ENCODE measurements around the gene GPRIN2. TPM values are rescaled to one million over a fixed set of nuclear protein-coding genes. Genes with fewer than 3 reads are reported as not detected.

The GPRIN2 gene
- polyA plus RNA-seq, 1 donor, result 10.3 TPM

GRCh38 chr10:46525177-46525823, 31.2 kb downstream of the GPRIN2 start:
- H3K27me3 ChIP-seq (ENCODE audit: control insufficient read depth, insufficient read depth, low read length), result no peaks in the 10 kb centered on the region
- no peak overlapping the region for H3K4me3 ChIP-seq (ENCODE audit: low read length)
- peaks cover 5% of the 10 kb centered on the region for H3K4me1 ChIP-seq (ENCODE audit: control insufficient read depth, insufficient read depth, low read length)
- no peaks in the 10 kb centered on the region for H3K36me3 ChIP-seq (ENCODE audit: control insufficient read depth, insufficient read depth, low read length)
- no peak for DNase-seq
- peaks cover 9% of the 10 kb centered on the region for H3K9me3 ChIP-seq (ENCODE audit: control insufficient read depth, low read depth, low read length)
- no peak overlapping the region for H3K27ac ChIP-seq (ENCODE audit: low read length)
- 94% methylated on average over 3 of the region's 5 CpGs for WGBS (ENCODE audit: insufficient coverage, low lambda C conversion rate)

GRCh38 chr10:46524472-46525176, 31.8 kb downstream of the GPRIN2 start:
- Histone ChIP-seq H3K27ac (ENCODE audit: low read length) (no peak overlapping the region), H3K4me1 (ENCODE audit: control insufficient read depth, insufficient read depth, low read length) (peaks cover 5% of the 10 kb centered on the region), H3K4me3 (ENCODE audit: low read length) (no peak overlapping the region), H3K36me3 (ENCODE audit: control insufficient read depth, insufficient read depth, low read length) (no peaks in the 10 kb centered on the region), H3K9me3 (ENCODE audit: control insufficient read depth, low read depth, low read length) (peaks cover 9% of the 10 kb centered on the region), H3K27me3 (ENCODE audit: control insufficient read depth, insufficient read depth, low read length) (no peaks in the 10 kb centered on the region)
- no peak for DNase-seq
- WGBS (ENCODE audit: insufficient coverage, low lambda C conversion rate), result 93% methylated on average over 3 of the region's 14 CpGs

GRCh38 chr10:46523962-46524471, 32.4 kb downstream of the GPRIN2 start:
- DNase-seq, result no peak
- no peaks in the 10 kb centered on the region for H3K36me3 ChIP-seq (ENCODE audit: control insufficient read depth, insufficient read depth, low read length)
- no peak overlapping the region for H3K27ac ChIP-seq (ENCODE audit: low read length)
- 81% methylated on average over 3 of the region's 8 CpGs for WGBS (ENCODE audit: insufficient coverage, low lambda C conversion rate)
- no peaks in the 10 kb centered on the region for H3K27me3 ChIP-seq (ENCODE audit: control insufficient read depth, insufficient read depth, low read length)
- no peak overlapping the region for H3K4me3 ChIP-seq (ENCODE audit: low read length)
- peaks cover 5% of the 10 kb centered on the region for H3K4me1 ChIP-seq (ENCODE audit: control insufficient read depth, insufficient read depth, low read length)
- H3K9me3 ChIP-seq (ENCODE audit: control insufficient read depth, low read depth, low read length), result peaks cover 9% of the 10 kb centered on the region

- WGBS (ENCODE audit: insufficient coverage, low lambda C conversion rate), result 82% methylated on average over 4 of the region's 12 CpGs
Observed at GRCh38 chr10:46523119-46523961, 33.1 kb downstream of the GPRIN2 start.

GRCh38 chr10:46522295-46523118, 34.0 kb downstream of the GPRIN2 start:
- WGBS (ENCODE audit: insufficient coverage, low lambda C conversion rate), result 89% methylated on average over 3 of the region's 10 CpGs
- peaks cover 9% of the 10 kb centered on the region for H3K9me3 ChIP-seq (ENCODE audit: control insufficient read depth, low read depth, low read length)
- no peaks in the 10 kb centered on the region for H3K27me3 ChIP-seq (ENCODE audit: control insufficient read depth, insufficient read depth, low read length)
- no peaks in the 10 kb centered on the region for H3K36me3 ChIP-seq (ENCODE audit: control insufficient read depth, insufficient read depth, low read length)
- peaks cover 5% of the 10 kb centered on the region for H3K4me1 ChIP-seq (ENCODE audit: control insufficient read depth, insufficient read depth, low read length)
- no peak for DNase-seq
- H3K4me3 ChIP-seq (ENCODE audit: low read length), result no peak overlapping the region
- H3K27ac ChIP-seq (ENCODE audit: low read length), result no peak overlapping the region

More at GRCh38 chr10:46523119-46523961, 33.1 kb downstream of the GPRIN2 start:
- DNase-seq, result no peak
- Histone ChIP-seq H3K4me3 (ENCODE audit: low read length) (no peak overlapping the region), H3K36me3 (ENCODE audit: control insufficient read depth, insufficient read depth, low read length) (no peaks in the 10 kb centered on the region), H3K9me3 (ENCODE audit: control insufficient read depth, low read depth, low read length) (peaks cover 9% of the 10 kb centered on the region), H3K27ac (ENCODE audit: low read length) (no peak overlapping the region), H3K27me3 (ENCODE audit: control insufficient read depth, insufficient read depth, low read length) (no peaks in the 10 kb centered on the region), H3K4me1 (ENCODE audit: control insufficient read depth, insufficient read depth, low read length) (peaks cover 5% of the 10 kb centered on the region)

- H3K9me3 ChIP-seq (ENCODE audit: control insufficient read depth, low read depth, low read length), result peaks cover 7% of the 10 kb centered on the region
- H3K36me3 ChIP-seq (ENCODE audit: control insufficient read depth, insufficient read depth, low read length), result no peaks in the 10 kb centered on the region
- H3K27me3 ChIP-seq (ENCODE audit: control insufficient read depth, insufficient read depth, low read length), result no peaks in the 10 kb centered on the region
- H3K27ac ChIP-seq (ENCODE audit: low read length), result no peak overlapping the region
- peaks cover 5% of the 10 kb centered on the region for H3K4me1 ChIP-seq (ENCODE audit: control insufficient read depth, insufficient read depth, low read length)
- WGBS (ENCODE audit: insufficient coverage, low lambda C conversion rate), result 89% methylated on average over 1 of the region's 5 CpGs
- DNase-seq, result no peak
- no peak overlapping the region for H3K4me3 ChIP-seq (ENCODE audit: low read length)
Observed at GRCh38 chr10:46520941-46521340, 35.5 kb downstream of the GPRIN2 start.

- WGBS (ENCODE audit: insufficient coverage, low lambda C conversion rate), result 60% methylated on average over 1 of the region's 5 CpGs
- Histone ChIP-seq H3K9me3 (ENCODE audit: control insufficient read depth, low read depth, low read length) (peaks cover 1% of the 10 kb centered on the region), H3K27me3 (ENCODE audit: control insufficient read depth, insufficient read depth, low read length) (no peaks in the 10 kb centered on the region), H3K36me3 (ENCODE audit: control insufficient read depth, insufficient read depth, low read length) (no peaks in the 10 kb centered on the region), H3K27ac (ENCODE audit: low read length) (no peak overlapping the region), H3K4me1 (ENCODE audit: control insufficient read depth, insufficient read depth, low read length) (peaks cover 5% of the 10 kb centered on the region), H3K4me3 (ENCODE audit: low read length) (no peak overlapping the region)
- no peak for DNase-seq
Observed at GRCh38 chr10:46520381-46520780, 36.1 kb downstream of the GPRIN2 start.

- no peak overlapping the region for H3K27ac ChIP-seq (ENCODE audit: low read length)
- DNase-seq, result no peak
- H3K4me1 ChIP-seq (ENCODE audit: control insufficient read depth, insufficient read depth, low read length), result no peaks in the 10 kb centered on the region
- H3K27me3 ChIP-seq (ENCODE audit: control insufficient read depth, insufficient read depth, low read length), result no peaks in the 10 kb centered on the region
- WGBS (ENCODE audit: insufficient coverage, low lambda C conversion rate), result 96% methylated on average over 3 of the region's 6 CpGs
- no peaks in the 10 kb centered on the region for H3K36me3 ChIP-seq (ENCODE audit: control insufficient read depth, insufficient read depth, low read length)
- no peak overlapping the region for H3K4me3 ChIP-seq (ENCODE audit: low read length)
- no peaks in the 10 kb centered on the region for H3K9me3 ChIP-seq (ENCODE audit: control insufficient read depth, low read depth, low read length)
Observed at GRCh38 chr10:46518028-46518725, 38.3 kb downstream of the GPRIN2 start.

- H3K27me3 ChIP-seq (ENCODE audit: control insufficient read depth, insufficient read depth, low read length), result no peaks in the 10 kb centered on the region
- no peaks in the 10 kb centered on the region for H3K9me3 ChIP-seq (ENCODE audit: control insufficient read depth, low read depth, low read length)
- H3K4me1 ChIP-seq (ENCODE audit: control insufficient read depth, insufficient read depth, low read length), result no peaks in the 10 kb centered on the region
- H3K36me3 ChIP-seq (ENCODE audit: control insufficient read depth, insufficient read depth, low read length), result no peaks in the 10 kb centered on the region
- DNase-seq, result no peak
- no peak overlapping the region for H3K4me3 ChIP-seq (ENCODE audit: low read length)
- 90% methylated on average over 2 of the region's 5 CpGs for WGBS (ENCODE audit: insufficient coverage, low lambda C conversion rate)
- H3K27ac ChIP-seq (ENCODE audit: low read length), result no peak overlapping the region
Observed at GRCh38 chr10:46517541-46517940, 38.9 kb downstream of the GPRIN2 start.
